Measurements from ENCODE around the gene LRRC32. TPM values are rescaled to one million over a fixed set of nuclear protein-coding genes. Genes with fewer than 3 reads are reported as not detected.

LRRC32 gene
- total RNA-seq, 2 experiments from 2014 or later = 1.8 to 2.4 TPM

GRCh38 chr11:76640501-76640900, 30.0 kb downstream of the LRRC32 start:
- Mint-ChIP-seq H3K9me3 (no peaks in the 10 kb centered on the region), H3K36me3 (ENCODE audit: low read depth) (no peaks in the 10 kb centered on the region), H3K4me3 (no peak overlapping the region), H3K4me1 (ENCODE audit: low read depth) (no peaks in the 10 kb centered on the region), H3K27me3 (peaks cover 66% of the 10 kb centered on the region), H3K27ac (no peak overlapping the region)
- ChIA-PET CTCF (no interaction called here), POLR2A (no interaction called here)
- intact Hi-C loops (cut with DNase I, micrococcal nuclease) = no loop called here
- no peaks in the 10 kb centered on the region for H3K36me3 ChIP-seq (ENCODE audit: insufficient read depth, low read length)
- DNase-seq (no peak), ATAC-seq (ENCODE audit: poor library complexity) (no peak)
- peaks cover 7% of the 10 kb centered on the region in 2 experiments for H3K27me3 ChIP-seq (ENCODE audit: control insufficient read depth in 1 of 2, insufficient read depth in 2 of 2, low read length in 2 of 2)
- H3K9me3 ChIP-seq (ENCODE audit: control insufficient read depth in 1 of 2, insufficient read depth in 1 of 2, low read length in 2 of 2) = peaks cover 0 to 5% of the 10 kb centered on the region in 2 experiments
- H3K4me3 ChIP-seq (ENCODE audit: low read length) = no peak overlapping the region
- no peak overlapping the region for H3K27ac ChIP-seq (ENCODE audit: low read depth in 1 of 2, low read length in 2 of 2)
- TF ChIP-seq CTCF (IDR thresholded peaks at IDR 0.05) = no peak
- no peaks in the 10 kb centered on the region for H3K4me1 ChIP-seq (ENCODE audit: insufficient read depth, low read length)

GRCh38 chr11:76639621-76640020, 30.9 kb downstream of the LRRC32 start:
- CTCF ChIA-PET = no interaction called here
- Mint-ChIP-seq H3K27ac (no peak overlapping the region), H3K27me3 (peaks cover 62% of the 10 kb centered on the region), H3K4me1 (ENCODE audit: low read depth) (no peaks in the 10 kb centered on the region), H3K36me3 (ENCODE audit: low read depth) (no peaks in the 10 kb centered on the region), H3K9me3 (no peaks in the 10 kb centered on the region), H3K4me3 (no peak overlapping the region)
- POLR2A ChIA-PET = no interaction called here
- intact Hi-C loops (cut with DNase I, micrococcal nuclease) = no loop called here
- no peaks in the 10 kb centered on the region for H3K4me1 ChIP-seq (ENCODE audit: insufficient read depth, low read length)
- peaks cover 7% of the 10 kb centered on the region in 2 experiments for H3K27me3 ChIP-seq (ENCODE audit: control insufficient read depth in 1 of 2, insufficient read depth in 2 of 2, low read length in 2 of 2)
- no peak overlapping the region for H3K4me3 ChIP-seq (ENCODE audit: low read length)
- DNase-seq (no peak), ATAC-seq (ENCODE audit: poor library complexity) (no peak)
- no peak for TF ChIP-seq CTCF (IDR thresholded peaks at IDR 0.05)
- H3K27ac ChIP-seq (ENCODE audit: low read depth in 1 of 2, low read length in 2 of 2) = no peak overlapping the region
- H3K9me3 ChIP-seq (ENCODE audit: control insufficient read depth in 1 of 2, insufficient read depth in 1 of 2, low read length in 2 of 2) = peaks cover 0 to 5% of the 10 kb centered on the region in 2 experiments
- H3K36me3 ChIP-seq (ENCODE audit: insufficient read depth, low read length) = no peaks in the 10 kb centered on the region

- Histone ChIP-seq H3K4me1 (ENCODE audit: insufficient read depth, low read length) (no peaks in the 10 kb centered on the region), H3K27me3 (ENCODE audit: control insufficient read depth in 1 of 2, insufficient read depth in 2 of 2, low read length in 2 of 2) (peaks cover 7% of the 10 kb centered on the region in 2 experiments), H3K36me3 (ENCODE audit: insufficient read depth, low read length) (no peaks in the 10 kb centered on the region), H3K9me3 (ENCODE audit: control insufficient read depth in 1 of 2, insufficient read depth in 1 of 2, low read length in 2 of 2) (peaks cover 0 to 5% of the 10 kb centered on the region in 2 experiments), H3K27ac (ENCODE audit: low read depth in 1 of 2, low read length in 2 of 2) (no peak overlapping the region), H3K4me3 (ENCODE audit: low read length) (no peak overlapping the region)
- no peaks in the 10 kb centered on the region for H3K4me1 Mint-ChIP-seq (ENCODE audit: low read depth)
- TF ChIP-seq CTCF (IDR thresholded peaks at IDR 0.05) = no peak
- ATAC-seq (ENCODE audit: poor library complexity) = no peak
- POLR2A ChIA-PET = no interaction called here
- H3K36me3 Mint-ChIP-seq (ENCODE audit: low read depth) = no peaks in the 10 kb centered on the region
- no peak overlapping the region for H3K4me3 Mint-ChIP-seq
- H3K9me3 Mint-ChIP-seq = no peaks in the 10 kb centered on the region
- peaks cover 55% of the 10 kb centered on the region for H3K27me3 Mint-ChIP-seq
- intact Hi-C loops (cut with DNase I, micrococcal nuclease) = no loop called here
- DNase-seq = no peak
- CTCF ChIA-PET = no interaction called here
- H3K27ac Mint-ChIP-seq = no peak overlapping the region
These were observed 32.0 kb downstream of the LRRC32 start for GRCh38 chr11:76638270-76639197.
